HUES48 (cell line): Measurements from ENCODE around the gene TGFBR2.

Experiments
- H3K27ac ChIP-seq: one replicate; pipeline ENCODE4 v1.7.0; 2013; ENCODE audit warnings: low read depth, low read length, inconsistent platforms
- H3K27me3 ChIP-seq: 2 replicates; pipeline ENCODE4 v1.6.1; 2013; ENCODE audit warnings: mild to moderate bottlenecking, low read length; ENCODE audit not compliant: control insufficient read depth, insufficient read depth
- H3K36me3 ChIP-seq: 2 replicates; pipeline ENCODE4 v1.6.1; 2013; ENCODE audit warnings: low read length; ENCODE audit not compliant: control insufficient read depth, insufficient read depth
- H3K4me1 ChIP-seq: 2 replicates; pipeline ENCODE4 v1.6.1; 2013; ENCODE audit warnings: mild to moderate bottlenecking, low read length; ENCODE audit not compliant: control insufficient read depth, insufficient read depth
- H3K4me3 ChIP-seq: 2 replicates; pipeline ENCODE4 v1.5.1; 2013; ENCODE audit warnings: mild to moderate bottlenecking, low read depth, low read length
- H3K9ac ChIP-seq: 2 replicates; pipeline ENCODE4 v1.6.1; 2013; ENCODE audit warnings: mild to moderate bottlenecking, low read depth, low read length, moderate library complexity
- H3K9me3 ChIP-seq: 2 replicates; pipeline ENCODE4 v1.6.1; 2013; ENCODE audit warnings: low read length; ENCODE audit not compliant: control insufficient read depth, insufficient read depth

TGFBR2 gene

DNA sequence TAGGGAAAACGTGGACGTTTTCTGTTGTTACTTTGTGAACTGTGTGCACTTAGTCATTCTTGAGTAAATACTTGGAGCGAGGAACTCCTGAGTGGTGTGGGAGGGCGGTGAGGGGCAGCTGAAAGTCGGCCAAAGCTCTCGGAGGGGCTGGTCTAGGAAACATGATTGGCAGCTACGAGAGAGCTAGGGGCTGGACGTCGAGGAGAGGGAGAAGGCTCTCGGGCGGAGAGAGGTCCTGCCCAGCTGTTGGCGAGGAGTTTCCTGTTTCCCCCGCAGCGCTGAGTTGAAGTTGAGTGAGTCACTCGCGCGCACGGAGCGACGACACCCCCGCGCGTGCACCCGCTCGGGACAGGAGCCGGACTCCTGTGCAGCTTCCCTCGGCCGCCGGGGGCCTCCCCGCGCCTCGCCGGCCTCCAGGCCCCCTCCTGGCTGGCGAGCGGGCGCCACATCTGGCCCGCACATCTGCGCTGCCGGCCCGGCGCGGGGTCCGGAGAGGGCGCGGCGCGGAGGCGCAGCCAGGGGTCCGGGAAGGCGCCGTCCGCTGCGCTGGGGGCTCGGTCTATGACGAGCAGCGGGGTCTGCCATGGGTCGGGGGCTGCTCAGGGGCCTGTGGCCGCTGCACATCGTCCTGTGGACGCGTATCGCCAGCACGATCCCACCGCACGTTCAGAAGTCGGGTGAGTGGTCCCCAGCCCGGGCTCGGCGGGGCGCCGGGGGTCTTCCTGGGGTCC, at the start of gene TGFBR2:
TGFBR2 (plus strand) TSS at position 301 of the 731 bp plus-strand sequence; CDS start at position 584, 283 bp downstream.
- Histone ChIP-seq H3K4me3 (peak within 1 kb of the TSS; percentile 82), H3K36me3 (no peaks in the 10 kb centered on the region), H3K27ac (peak within 1 kb of the TSS; percentile 69), H3K4me1 (peaks cover 11% of the 10 kb centered on the region), H3K9me3 (no peaks in the 10 kb centered on the region), H3K27me3 (peaks cover 13% of the 10 kb centered on the region), H3K9ac (peak within 1 kb of the TSS; percentile 63)

DNA sequence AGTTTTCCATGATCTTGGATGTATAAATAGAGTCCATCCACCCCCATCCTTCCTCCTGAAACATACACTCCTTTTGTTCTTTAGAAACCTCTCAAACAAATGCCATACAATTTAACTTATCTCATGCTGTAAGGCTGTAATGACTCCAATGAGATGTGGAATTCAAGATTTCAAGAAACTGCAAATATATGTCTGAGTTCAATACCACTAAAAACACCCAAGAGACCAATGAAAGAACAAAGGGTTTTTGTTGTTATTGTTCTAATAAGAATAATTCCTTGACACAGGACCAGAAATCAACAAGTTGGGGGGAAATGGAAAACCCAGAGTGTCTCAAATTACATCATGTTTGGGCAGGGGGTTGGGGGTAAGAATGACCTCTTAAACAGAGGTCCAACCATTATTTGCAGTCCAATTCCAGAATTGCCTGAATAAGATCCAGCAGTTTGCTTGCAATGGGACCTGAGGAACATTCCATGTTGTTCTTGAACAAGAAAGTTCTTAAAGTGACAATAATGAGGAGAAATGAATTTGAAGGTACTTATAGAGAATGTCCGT, 48.6 kb upstream of the TGFBR2 start:
- Histone ChIP-seq H3K9ac (no peak overlapping the region), H3K4me1 (peaks cover 5% of the 10 kb centered on the region; the same call in 1 of the 2 replicates), H3K9me3 (no peaks in the 10 kb centered on the region), H3K4me3 (no peak overlapping the region), H3K27me3 (no peaks in the 10 kb centered on the region), H3K27ac (no peak overlapping the region), H3K36me3 (no peaks in the 10 kb centered on the region)

DNA sequence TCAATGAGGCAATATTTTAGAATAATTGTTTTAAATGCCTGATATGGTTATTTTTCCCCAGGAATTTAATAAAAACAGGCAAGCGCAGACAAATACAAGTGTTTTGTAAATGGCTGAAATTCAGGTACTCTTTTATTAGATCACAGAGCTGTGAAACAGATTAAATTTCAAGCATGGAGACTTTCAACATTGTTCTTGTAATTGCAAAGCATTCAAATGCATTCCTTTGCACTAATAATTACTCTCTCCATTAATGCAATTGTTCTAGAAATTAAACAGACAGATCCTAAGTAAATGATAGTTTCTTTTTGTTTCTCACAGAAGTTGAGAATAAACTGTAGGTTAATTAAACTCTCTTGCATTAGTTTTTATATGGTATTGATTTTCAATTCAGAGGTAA, 42.4 kb upstream of the TGFBR2 start:
- H3K4me3 ChIP-seq: no peak overlapping the region
- H3K9me3 ChIP-seq: no peaks in the 10 kb centered on the region

DNA sequence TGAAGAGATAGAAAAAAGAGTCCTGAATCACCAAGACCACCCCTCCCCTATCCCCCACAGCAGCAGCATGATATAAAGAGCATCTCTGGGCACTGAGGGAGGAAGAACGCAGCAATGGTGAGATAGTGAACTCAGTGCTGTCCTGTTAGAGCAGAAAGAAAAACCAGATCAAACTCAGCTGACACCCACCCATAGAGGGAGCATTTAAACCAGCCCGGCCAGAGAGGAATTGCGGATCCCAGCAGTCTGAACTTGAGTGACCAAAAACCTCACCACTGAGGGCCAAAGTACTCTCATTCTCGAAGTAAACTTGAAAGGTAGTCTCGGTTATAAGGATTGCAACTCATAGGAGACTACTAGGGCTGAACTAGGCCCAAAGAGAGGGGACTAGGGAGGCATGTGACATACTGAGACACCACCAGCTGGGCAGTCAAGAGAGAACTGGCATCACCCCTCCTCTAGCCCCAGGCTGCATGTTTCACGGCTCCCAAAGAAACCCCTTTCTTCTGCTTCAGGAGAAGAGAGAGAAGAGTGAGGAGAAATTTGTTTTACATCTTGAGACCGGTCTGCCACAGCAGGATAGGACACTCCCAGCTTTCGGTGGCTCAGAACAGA, 39.2 kb upstream of the TGFBR2 start:
- no peaks in the 10 kb centered on the region for H3K36me3 ChIP-seq
- no peak overlapping the region for H3K9ac ChIP-seq
- no peaks in the 10 kb centered on the region for H3K27me3 ChIP-seq
- H3K9me3 ChIP-seq: no peaks in the 10 kb centered on the region
- no peaks in the 10 kb centered on the region for H3K4me1 ChIP-seq
- no peak overlapping the region for H3K4me3 ChIP-seq
- no peak overlapping the region for H3K27ac ChIP-seq

More for the DNA sequence above, 42.4 kb upstream of the TGFBR2 start:
- Histone ChIP-seq H3K9ac (no peak overlapping the region), H3K4me1 (no peaks in the 10 kb centered on the region), H3K27ac (no peak overlapping the region), H3K36me3 (no peaks in the 10 kb centered on the region), H3K27me3 (no peaks in the 10 kb centered on the region)

DNA sequence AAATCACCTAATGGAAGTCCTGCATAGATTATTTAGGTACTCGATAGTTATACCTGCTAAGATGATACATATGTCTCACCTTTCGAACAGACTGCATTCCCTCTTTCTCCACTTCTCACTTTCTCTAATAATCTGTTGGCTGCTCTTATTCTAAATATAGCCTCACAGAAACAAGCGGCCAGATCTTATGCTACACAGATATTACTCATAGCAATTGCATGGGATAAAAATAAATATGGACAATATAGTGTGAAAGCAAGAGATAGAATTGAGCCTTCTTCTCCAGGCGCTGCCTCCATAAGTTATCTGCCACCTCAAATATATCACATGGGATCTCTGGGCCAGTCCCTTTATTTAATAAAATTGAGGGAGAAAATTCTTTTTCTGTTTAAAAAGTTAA, 29.5 kb upstream of the TGFBR2 start:
- Histone ChIP-seq H3K9me3 (no peaks in the 10 kb centered on the region), H3K4me1 (peaks cover 15% of the 10 kb centered on the region), H3K27ac (no peak overlapping the region), H3K4me3 (no peak overlapping the region), H3K36me3 (no peaks in the 10 kb centered on the region), H3K27me3 (no peaks in the 10 kb centered on the region), H3K9ac (no peak overlapping the region)

DNA sequence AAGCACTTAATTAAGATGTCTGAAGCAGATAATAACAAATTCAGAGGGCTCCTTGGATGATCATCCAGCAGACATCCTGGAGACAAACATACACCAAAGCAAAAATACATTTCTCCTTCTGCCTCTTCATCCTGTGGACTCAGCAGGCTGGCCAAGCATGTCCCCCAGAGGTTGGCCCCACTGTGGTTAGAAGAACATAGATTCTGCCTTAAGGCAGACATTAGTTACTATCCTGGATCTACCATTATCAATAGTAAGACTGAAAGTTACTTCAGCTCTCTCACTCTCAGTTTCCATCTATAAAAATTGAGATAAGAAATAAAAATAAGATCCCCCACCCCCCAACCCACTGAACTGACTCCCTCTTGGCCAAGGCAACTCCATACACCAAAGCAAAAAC, 28.6 kb upstream of the TGFBR2 start:
- H3K4me1 ChIP-seq: peaks cover 16% of the 10 kb centered on the region
- no peaks in the 10 kb centered on the region for H3K27me3 ChIP-seq
- H3K27ac ChIP-seq: no peak overlapping the region
- no peak overlapping the region for H3K9ac ChIP-seq
- no peaks in the 10 kb centered on the region for H3K9me3 ChIP-seq
- H3K4me3 ChIP-seq: no peak overlapping the region
- H3K36me3 ChIP-seq: no peaks in the 10 kb centered on the region

DNA sequence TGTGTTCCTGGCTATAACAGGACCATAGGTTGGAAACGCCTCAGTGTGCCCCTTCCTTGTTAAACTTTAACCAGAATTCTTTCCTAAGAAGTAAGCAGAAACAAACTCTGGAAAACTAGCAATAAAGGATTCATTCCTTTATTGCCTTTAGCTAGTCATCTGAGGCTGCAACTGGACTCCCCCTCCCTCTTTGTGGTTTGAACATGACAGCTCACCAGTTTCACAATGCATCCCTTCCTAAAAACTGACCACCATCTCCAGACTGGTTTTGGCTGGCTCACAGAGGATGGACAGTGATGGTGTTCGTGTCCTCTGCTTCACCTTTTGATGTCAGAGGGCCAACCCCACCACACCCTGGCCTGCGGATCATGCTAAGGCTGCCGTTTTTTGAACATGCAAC, 27.9 kb upstream of the TGFBR2 start:
- Histone ChIP-seq H3K9me3 (no peaks in the 10 kb centered on the region), H3K4me3 (no peak overlapping the region), H3K27me3 (no peaks in the 10 kb centered on the region), H3K4me1 (peaks cover 16% of the 10 kb centered on the region), H3K27ac (no peak overlapping the region), H3K9ac (no peak overlapping the region), H3K36me3 (no peaks in the 10 kb centered on the region)

DNA sequence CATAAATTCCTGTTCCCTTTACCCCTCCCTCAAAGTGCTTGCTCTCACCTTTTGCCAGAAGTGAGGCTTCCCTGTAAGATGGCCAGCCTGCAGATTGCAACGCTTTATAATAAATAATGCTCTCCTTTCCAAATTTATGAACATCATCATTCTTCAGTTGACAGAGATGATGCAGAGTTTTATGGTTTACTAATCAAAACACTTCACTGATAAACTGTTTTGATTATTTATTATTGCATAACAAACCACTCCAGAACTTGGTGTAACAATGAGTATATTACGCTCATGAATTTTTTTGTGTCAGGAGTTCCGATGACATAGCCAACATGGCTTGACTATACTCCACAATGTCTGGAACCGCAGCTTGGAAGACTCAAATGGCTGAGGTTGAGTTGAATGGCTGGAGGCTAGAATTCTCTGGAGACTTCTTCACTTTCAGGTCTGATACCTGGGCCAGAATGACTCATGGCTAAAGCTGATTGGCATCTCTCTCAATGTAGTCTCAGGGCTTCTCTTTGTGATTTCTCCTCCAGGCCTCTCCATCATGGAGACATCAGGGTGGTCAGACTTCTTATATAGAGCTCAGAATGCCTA, 27.3 kb upstream of the TGFBR2 start:
- H3K9ac ChIP-seq: no peak overlapping the region
- no peaks in the 10 kb centered on the region for H3K36me3 ChIP-seq
- no peak overlapping the region for H3K4me3 ChIP-seq
- no peaks in the 10 kb centered on the region for H3K9me3 ChIP-seq
- H3K27ac ChIP-seq: no peak overlapping the region
- no peaks in the 10 kb centered on the region for H3K27me3 ChIP-seq
- peaks cover 16% of the 10 kb centered on the region for H3K4me1 ChIP-seq

DNA sequence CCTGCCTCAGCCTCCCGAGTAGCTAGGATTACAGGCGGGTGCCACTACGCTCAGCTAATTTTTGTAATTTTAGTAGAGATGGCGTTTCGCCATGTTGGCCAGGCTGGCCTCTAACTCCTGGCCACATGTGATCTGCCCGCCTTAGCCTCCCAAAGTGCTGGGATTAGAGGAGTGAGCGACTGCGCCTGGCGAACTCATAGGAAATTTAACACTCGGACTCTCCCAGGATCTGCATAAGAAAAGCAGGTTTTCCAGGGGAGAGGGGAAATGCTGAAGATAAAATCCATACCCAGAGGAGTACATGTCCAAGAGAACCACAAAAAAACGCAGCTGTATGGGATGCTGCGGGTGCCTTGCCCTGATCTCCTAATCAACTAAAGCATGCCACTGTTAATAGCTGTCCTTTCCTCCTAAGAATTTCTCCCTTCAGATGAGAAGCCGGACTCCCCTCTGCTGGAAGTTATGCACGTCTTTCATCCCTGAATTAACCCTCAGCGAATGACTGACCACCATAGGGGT, 25.3 kb upstream of the TGFBR2 start:
- Histone ChIP-seq H3K9me3 (no peaks in the 10 kb centered on the region), H3K4me3 (no peak overlapping the region), H3K9ac (no peak overlapping the region), H3K4me1 (peaks cover 16% of the 10 kb centered on the region), H3K27ac (no peak overlapping the region), H3K27me3 (no peaks in the 10 kb centered on the region), H3K36me3 (no peaks in the 10 kb centered on the region)

DNA sequence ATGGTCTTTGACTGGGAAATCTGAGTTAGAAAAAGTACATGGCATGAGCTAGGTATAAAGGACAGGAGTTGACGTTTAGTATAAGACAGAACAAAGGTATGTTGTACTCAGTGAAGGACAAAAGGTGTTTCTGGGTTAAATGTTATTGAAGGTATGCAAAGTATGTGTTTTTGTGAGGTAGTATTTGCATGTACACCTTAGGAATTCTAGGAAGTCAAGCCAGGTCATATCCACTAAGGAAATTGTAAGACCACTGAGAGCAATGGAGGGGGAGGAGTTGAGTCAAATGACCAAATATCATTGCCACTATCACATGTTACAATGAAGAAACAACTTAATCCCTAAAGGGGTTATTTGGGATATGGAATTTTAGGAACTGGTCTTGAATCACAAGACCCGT, 24.4 kb upstream of the TGFBR2 start:
- Histone ChIP-seq H3K4me1 (peaks cover 16% of the 10 kb centered on the region), H3K9me3 (no peaks in the 10 kb centered on the region), H3K36me3 (no peaks in the 10 kb centered on the region), H3K27me3 (no peaks in the 10 kb centered on the region), H3K9ac (no peak overlapping the region), H3K4me3 (no peak overlapping the region), H3K27ac (no peak overlapping the region)

DNA sequence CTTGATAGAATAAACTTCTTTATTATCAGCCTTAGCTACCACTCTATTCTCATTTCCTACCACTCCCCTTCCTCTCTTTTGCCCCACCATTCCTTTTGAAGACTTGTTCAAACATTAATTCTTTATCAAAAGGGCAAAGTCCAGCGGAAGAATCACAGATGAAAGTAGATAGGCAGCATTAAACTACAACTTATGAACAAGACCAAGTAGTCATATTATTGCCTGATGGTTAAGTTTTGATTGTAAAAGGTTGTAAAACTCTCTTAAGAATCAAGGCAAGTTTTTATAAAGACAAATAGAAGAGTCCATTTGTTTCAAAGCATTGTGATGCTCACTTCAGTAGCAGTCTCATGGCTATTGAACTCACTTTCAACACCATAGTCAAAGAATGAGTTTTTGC, 22.4 kb upstream of the TGFBR2 start:
- Histone ChIP-seq H3K36me3 (no peaks in the 10 kb centered on the region), H3K4me1 (peaks cover 16% of the 10 kb centered on the region), H3K9me3 (no peaks in the 10 kb centered on the region), H3K27ac (no peak overlapping the region), H3K27me3 (no peaks in the 10 kb centered on the region), H3K9ac (no peak overlapping the region), H3K4me3 (no peak overlapping the region)
